Fibroblast of lung (primary cell): Measurements from ENCODE around the gene BABAM2.

Experiments used
- CTCF ChIP-seq, 2 donors: IDR thresholded peaks in 1 of 2; conservative IDR thresholded peaks in 1 of 2; 1 replicate in 1 of 2; 2 replicates in 1 of 2; pipeline ENCODE4 v1.5.1; 2011 to 2012; ENCODE audit warnings: low read length in 2 of 2, control low read depth in 1 of 2, inconsistent platforms in 1 of 2, low read depth in 1 of 2, mild to moderate bottlenecking in 1 of 2
- EZH2 ChIP-seq: IDR thresholded peaks from 2 replicates; pipeline ENCODE4 v1.5.1; 2012; ENCODE audit warnings: low read length, control low read depth, mild to moderate bottlenecking; ENCODE audit errors: missing control alignments

- TF ChIP-seq CTCF (conservative IDR thresholded peaks at IDR 0.05 in 1 of 2, IDR thresholded peaks at IDR 0.05 in 1 of 2; ENCODE audit: low read depth in 1 of 2, low read length in 2 of 2) (no peak), EZH2 (no peak)
These were observed 277.8 kb downstream of the BABAM2 start for GRCh38 chr2:28168376-28168775.
